Stimulated activated CD8-positive, alpha-beta memory T cell treated with anti-CD3 and anti-CD28 coated beads, Interleukin-12 subunit alpha, Interleukin-12 subunit beta, amount 100 ng/mL, for 24 hours (primary cell): ENCODE results near the gene TDRD12.
"Not testable (repeated sequence)": the region's sequence is repeated elsewhere in the genome, so short reads cannot be mapped to it uniquely, and the experiment has no call there.

ENCODE experiments used
- DNase-seq: peaks from one replicate; pipeline ENCODE4 v3.0.0-alpha.2; 2020; ENCODE audit errors: extremely low read depth

TDRD12 gene

DNA sequence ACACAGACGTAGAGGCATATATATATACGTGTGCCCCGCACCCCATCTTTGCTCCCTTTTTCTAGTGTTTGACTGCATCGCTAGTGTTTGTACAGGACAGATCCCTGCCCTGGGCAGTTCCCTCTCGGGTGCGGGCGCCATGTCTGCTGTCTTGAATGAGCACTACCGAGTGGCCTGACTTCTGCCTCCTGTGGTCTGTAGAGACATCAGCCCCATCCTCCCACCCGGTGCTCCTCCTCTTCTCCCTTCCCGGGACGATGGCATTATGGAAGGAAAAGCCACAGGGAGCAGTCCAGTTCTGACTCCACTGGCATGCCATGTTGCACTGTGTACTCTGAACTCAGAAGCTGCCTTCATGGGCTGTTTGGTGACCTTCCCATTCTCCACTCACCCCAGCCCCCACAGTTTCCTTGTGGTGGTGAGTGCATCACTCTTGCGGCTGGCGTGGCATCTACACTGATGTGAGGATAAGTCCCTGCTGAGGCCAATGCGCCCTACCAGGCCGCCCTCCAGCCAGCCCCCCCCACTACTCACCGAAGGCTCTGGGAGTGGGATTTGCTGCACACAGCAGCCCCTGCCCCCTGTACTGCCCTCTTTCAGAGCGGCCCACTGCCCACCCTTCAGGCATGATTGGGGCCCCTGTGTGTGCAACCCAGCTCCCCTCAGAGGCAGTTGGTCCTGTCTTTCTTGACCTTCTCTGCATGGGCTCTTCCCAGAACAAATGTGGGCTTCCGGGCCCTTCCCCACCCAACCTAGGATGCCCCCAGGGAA lies 25.2 kb downstream of the TDRD12 start:
- DNase-seq = no peak

DNA sequence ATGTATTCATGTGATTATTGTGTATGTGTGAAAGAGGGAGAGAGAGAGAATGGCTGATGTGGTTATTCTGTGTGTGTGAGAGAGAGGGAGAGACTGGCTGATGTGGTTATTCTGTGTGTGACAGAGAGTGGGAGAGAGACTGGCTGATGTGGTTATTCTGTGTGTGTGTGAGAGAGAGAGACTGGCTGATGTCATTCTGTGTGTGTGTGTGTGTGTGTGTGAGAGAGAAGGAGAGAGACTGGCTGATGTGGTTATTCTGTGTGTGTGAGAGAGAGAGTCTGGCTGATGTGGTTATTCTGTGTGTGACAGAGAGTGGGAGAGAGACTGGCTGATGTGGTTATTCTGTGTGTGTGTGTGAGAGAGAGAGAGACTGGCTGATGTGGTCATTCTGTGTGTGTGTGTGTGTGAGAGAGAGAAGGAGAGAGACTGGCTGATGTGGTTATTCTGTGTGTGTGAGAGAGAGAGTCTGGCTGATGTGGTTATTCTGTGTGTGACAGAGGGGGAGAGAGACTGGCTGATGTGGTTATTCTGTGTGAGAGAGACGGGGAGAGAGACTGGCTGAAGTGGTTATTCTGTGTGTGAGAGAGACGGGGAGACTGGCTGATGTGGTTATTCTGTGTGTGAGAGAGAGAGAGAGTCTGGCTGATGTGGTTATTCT lies 26.2 kb downstream of the TDRD12 start:
- DNase-seq = not testable (repeated sequence)

DNA sequence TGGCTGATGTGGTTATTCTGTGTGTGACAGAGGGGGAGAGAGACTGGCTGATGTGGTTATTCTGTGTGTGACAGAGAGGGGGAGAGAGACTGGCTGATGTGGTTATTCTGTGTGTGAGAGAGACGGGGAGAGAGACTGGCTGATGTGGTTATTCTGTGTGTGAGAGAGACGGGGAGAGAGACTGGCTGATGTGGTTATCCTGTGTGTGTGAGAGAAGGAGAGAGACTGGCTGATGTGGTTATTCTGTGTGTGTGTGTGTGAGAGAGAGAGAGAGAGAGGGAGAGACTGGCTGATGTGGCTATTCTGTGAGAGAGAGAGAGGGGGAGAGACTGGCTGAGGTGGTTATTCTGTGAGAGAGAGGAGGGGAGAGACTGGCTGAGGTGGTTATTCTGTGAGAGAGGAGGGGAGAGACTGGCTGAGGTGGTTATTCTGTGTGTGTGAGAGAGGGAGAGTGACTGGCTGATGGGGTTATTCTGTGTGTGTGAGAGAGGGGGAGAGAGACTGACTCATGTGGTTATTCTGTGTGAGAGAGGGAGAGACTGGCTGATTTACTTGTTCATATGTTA lies 27.1 kb downstream of the TDRD12 start:
- DNase-seq = not testable (repeated sequence)

DNA sequence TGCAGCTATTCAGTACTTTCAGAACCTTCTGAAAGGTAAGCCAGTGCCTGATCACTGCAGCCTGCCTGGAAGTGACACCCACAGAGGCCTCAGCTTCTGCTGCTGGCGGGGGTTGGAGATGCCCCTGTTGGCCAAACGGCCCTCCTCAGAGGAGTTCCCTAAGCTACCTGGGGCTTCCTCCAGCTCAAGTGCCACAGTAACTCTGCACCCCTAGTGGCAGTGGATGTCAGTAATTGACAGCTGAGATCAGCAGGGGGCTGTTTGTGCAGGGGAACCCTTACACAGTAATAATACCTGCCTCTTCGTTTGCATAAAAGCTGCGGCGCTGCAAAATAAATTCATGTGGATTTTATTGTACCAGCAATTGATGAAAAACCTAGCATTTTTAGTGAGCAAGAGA lies 28.9 kb downstream of the TDRD12 start:
- DNase-seq = no peak

DNA sequence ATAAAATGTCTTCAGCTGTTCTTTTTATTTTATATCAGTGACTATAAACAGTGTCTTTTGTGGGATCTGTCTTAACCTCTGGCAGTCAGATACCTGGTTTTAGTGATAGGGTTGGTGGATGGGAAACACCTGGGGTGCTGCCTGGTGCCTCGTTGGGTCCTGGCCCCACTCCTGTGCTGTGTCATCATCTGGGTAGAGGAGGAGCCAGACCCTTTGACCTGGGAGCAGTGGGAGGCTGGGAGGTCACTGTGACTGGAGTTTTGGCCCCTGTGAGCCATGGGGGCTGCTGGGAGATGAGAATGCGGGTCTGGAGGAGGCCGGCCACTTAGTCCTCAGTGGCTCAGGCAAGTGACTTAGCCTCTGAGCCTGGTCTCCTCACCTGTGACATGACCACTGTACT lies 29.4 kb downstream of the TDRD12 start:
- DNase-seq = no peak

DNA sequence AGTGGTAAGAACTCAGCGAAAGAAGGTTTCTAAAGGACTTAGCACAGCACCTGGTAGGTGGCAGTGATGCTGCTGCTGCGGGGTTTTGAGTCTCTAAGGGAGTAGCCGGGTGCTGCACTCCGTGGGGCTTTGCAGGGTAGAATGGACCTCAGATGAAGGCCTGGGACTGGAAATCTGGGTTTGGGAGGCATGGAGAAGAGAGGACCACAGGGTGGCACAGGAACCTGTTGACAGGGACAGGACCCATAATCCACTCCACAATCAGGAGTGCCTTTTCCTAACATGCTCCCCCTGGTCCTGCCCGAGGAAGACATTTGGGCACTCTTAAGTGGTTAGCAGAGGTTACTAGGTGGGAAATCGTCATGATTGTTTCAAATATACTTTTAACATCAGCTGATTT lies 29.8 kb downstream of the TDRD12 start:
- DNase-seq = no peak

DNA sequence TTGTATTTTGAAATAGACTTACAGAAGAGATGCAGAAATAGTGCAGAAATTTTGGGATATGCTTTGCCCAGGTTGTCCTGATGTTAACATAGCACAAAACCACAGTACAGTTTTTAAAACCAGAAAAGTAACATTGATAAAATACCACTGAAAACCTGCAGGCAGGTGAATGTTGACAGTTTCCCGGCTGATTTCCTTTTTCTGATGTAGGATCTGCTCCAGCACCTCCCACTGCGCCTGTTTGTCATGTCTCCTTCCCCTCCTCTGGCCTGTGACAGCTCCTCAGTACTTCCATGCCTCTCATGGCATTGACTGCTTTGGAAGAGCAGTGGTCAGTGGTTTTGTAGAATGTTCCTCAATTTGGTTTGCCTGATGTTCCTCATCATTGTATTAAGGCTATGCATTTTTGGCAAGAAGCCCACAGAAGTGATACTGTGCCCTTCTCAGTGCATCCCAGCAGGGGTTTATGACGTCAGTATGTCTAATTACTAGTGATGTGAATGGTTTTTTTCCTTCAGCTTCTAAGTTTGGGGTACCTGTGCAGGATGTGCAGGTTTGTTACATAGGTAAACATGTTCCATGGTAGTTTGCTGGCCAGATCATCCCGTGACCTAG lies 31.0 kb downstream of the TDRD12 start:
- no peak for DNase-seq

DNA sequence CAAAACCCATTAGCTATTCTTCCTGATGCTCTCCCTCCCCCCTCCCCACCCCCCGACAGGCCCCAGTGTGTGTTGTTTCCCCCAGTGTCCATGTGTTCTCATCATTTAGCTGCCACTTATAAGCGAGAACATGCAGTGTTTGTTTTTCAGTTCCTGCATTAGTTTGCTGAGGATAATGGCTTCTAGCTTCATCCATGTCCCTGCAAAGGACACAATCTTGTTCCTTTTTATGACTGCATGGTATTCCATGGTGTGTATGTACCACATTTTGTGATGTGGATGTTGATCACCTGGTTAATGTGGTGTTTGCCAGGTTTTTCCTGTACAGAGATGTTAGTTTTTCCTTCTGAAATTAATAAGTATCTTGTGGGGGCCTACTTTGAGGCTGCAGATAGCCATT lies 31.5 kb downstream of the TDRD12 start:
- DNase-seq = no peak

DNA sequence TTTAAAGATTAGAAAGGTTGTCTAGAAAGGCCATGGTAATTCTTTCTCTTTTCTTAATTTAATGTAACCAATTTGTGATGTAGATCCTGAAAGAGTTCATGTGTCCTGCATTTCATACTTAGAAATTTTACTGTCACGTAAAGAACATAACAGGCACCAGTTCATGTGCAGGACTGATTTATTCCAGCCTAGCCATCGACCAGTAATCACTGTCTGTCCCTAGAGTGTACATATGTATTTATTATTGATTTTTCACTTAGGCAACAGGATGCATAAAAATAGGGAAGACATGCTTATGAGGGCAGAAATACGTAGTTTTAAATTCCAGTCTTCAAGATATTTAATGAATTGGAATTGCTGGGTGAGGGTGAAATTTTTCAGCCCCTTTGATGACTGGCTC lies 37.6 kb downstream of the TDRD12 start:
- no peak for DNase-seq

DNA sequence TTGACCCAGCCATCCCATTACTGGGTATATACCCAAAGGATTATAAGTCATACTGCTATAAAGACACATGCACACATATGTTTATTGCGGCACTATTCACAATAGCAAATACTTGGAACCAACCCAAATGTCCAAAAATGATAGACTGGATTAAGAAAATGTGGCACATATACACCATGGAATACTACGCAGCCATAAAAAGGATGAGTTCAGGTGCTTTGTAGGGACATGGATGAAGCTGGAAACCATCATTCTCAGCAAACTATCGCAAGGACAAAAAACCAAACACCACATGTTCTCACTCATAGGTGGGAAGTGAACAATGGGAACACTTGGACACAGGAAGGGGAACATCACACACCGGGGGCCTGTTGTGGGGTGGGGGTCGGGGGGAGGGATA lies 45.8 kb downstream of the TDRD12 start:
- DNase-seq = not testable (repeated sequence)

DNA sequence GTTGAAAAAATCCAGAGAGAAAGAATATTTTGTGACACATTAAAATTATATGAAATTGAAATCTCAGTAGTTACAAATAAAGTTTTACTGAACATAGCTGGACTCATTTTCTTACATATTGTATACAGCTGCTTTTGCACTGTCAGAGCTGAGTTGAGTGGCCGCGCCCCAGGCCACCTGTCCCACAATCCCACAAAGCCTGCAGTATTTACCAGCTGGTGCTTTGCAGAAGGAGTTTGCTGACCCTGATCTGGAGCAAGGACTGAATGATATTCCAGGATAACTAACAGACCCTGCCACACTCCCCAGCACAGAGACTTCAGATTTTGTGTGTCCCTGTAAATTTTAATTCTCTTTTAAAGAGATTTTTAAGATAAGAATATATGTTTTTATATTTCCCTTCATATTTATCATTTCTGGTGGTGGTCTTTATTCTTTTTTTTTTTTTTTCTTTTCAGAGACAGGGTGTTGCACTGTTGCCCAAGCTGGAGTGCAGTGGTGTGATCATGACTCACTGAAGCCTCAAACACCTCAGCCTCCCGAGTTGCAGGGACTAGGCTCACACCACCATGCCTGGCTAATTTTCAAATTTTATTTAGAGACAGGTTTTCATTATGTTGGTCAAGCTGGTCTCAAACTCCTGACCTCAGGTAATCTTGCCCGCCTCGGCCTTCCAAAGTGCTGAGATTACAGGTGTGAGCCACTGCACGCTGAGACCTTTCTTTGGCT lies 48.5 kb downstream of the TDRD12 start:
- no peak for DNase-seq

DNA sequence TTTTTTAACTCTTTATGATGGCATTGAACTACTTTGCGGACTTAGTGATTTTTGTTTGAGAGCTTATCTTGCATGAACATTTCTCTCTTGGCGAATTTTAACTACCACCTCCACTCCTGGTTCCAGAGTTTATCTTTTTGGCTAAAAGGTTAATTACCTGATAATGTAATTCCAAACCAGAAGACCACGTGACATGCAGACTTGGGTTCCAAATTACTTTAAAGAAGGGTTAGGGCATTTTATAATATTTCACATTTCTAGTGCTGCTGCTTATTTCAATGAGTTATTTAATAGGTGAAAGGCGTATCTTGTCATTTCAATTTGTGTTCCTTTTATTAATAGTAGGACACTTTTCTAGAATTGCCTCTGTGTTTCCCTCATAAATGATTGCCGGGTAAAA lies 52.0 kb downstream of the TDRD12 start:
- no peak for DNase-seq

DNA sequence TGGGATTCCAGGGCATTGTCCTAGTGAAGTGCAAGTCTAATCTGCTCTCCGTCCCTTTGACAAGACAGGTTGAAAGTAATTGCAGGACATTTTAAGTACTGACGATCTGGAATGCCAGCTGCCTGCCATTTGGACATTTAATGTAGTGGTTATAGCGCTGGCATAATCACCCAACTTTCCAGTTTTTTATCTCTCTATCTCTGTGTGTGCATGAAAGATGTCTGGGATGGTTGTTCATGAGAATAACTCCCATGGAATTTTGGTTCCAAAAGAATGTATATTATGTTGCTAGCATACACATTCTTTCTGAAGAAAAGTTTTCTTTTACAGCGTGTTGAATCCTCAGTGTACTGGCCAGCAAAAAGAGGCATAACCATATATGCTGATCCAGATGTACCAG lies 53.6 kb downstream of the TDRD12 start:
- no peak for DNase-seq

DNA sequence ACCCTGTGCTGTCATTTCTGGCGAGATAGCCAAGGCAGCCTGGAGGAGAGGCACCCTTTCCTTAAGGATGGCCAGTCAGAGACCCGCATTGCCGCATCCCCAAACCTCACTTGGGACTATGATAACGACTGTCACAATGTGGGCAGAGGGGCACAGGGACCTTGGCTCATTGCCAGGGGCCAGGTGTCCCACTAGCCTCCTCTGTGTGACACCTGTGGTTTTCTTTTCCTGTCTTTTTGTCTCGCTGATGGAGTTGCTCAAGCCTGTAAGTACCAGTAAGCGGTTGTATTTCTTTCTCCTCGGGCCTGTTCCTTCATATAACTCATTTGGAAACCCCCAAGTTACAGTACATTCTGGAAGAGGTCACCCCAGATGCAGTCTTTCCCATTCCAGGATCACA lies 59.5 kb downstream of the TDRD12 start:
- no peak for DNase-seq

DNA sequence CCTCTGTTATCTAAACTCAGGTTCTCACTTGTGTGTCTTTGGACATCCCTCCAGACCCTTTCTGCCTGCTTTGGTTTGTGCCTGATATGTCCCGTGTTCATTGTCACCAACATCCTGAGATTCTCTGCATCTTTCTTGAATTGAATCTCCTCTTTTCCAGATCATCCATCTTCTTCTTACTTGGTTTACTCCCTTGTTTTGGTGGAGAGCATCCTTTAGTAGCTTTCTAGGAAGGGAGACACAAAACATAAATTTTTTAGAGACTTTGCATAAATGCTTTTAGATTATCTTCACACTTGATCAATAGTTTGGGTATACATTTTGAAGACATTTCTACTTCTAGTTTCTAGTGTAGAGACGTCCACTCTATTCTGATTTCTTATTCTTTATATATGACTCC lies 61.7 kb downstream of the TDRD12 start:
- DNase-seq = no peak

DNA sequence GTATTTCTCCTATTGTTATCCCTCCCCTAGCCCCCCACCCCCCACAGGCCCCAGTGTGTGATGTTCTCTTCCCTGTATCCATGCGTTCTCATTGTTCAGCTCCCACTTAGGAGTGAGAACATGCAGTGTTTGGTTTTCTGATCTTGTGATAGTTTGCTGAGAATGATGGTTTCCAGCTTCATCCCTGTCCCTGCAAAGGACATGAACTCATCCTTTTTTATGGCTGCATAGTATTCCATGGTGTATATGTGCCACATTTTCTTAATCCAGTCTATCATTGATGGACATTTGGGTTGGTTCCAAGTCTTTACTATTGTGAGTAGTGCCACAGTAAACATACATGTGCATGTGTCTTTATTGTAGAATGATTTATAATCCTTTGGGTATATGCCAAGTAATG lies 62.5 kb downstream of the TDRD12 start:
- DNase-seq = not testable (repeated sequence)

DNA sequence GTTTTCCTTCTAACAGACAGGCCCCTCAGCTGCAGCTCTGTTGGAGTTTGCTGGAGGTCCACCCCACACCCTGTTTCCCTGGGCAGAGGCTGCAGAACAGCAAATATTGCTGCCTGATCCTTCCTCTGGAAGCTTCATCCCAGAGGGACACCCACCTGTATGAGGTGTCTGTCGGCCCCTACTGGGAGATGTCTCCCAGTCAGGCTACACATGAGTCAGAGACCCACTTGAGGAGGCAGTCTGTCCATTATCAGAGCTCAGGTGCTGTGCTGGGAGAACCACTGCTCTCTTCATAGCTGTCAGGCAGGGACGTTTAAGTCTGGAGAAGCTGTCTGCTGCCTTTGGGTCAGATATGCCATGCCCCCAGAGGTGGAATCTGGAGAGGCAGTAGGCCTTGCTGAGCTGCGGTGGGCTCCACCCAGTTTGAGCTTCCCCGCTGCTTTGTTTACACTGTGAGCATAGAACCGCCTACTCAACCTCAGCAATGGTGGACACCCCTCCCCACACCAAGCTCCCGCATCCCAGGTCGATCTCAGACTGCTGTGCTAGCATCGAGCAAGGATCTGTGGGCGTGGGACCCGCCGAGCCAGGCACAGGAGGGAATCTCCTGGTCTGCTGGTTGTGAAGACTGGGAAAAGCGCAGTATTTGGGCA lies 67.7 kb downstream of the TDRD12 start:
- DNase-seq = not testable (repeated sequence)

DNA sequence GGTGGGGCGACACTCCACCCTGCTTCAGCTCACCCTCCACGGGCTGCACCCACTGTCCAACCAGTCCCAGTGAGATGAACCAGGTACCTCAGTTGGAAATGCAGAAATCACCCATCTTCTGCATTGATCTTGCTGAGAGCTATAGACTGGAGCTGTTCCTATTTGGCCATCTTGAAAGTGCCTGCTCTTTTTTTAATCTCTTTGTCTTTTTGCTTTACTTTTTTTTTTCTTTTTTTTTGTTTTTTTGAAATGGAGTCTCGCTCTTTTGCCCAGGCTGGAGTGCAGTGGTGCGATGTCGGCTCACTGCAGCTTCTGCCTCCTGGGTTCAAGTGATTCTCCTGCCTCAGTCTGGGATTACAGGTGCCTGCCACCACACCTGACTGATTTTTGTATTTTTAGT lies 68.3 kb downstream of the TDRD12 start:
- not testable (repeated sequence) for DNase-seq

DNA sequence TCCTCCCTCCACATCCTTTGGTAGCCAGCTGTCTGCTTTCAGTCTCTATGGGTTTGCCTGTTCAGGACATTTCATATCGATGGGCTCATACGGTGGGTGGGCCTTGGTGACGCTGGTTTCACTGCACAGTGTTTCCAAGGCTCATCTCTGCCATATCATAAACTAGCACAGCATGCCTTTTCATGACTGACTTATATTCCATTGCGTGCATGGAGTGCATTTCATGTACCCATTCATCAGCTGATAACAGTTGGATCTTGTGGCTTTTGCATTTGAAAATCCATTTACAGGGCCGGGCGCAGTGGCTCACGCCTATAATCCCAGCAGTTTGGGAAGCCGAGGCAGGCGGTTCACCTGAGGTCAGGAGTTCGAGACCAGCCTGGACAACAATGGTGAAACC lies 69.9 kb downstream of the TDRD12 start:
- no peak for DNase-seq

DNA sequence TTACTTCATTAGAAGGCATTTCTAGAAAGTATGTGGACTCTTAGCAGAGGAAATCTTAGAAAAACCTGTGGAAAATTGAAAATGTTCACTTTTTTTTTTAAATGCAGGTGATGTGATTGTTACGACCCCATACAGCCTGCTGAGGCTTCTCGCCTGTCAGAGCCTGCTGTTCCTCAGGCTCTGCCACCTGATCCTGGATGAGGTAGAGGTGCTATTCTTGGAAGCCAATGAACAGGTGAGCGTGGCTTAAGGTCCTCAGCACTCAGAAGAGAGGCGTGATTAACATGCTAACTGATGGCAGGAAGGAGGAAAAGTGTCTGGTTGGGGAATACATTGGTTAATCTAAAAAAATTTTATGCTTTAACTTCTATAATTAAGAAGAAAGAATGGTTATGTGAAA lies 78.6 kb downstream of the TDRD12 start:
- DNase-seq = no peak

DNA sequence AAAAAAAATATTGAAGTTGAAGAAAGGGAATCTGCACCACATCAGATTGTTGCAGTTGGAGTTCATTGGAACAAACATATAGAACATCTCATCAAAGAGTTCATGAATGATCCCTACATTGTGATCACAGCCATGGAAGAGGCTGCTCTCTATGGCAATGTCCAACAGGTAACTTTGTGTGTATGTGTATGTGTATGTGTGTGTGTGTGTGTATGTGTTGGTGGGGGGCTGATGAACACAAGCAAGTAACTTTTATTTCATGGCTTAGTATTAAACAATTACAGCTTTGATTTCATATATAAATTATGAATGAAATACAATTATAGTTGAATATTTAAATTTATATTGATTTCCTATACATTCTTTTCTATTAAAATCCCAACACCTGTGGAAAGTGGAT lies 80.6 kb downstream of the TDRD12 start:
- no peak for DNase-seq

DNA sequence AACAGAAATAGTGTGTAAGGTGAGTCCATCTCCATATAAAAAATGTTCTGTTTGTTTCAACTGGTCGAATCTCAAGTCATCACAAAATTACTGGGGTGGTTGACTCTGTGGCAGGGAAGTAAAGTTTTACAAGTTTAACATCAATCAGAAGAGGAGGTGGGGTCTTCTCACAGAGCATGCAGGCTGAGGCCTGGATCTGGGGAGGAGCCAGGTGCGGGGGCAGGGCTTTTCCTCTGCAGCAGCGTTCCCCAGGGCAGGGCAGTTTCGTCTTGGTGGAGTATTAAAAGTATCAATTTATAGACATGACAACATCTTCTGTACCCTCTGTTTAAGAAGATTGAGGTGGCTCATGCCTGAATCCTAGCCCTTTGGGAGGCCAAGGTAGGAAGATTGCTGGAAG lies 81.2 kb downstream of the TDRD12 start:
- DNase-seq = no peak
